Epithelial cell of prostate (primary cell): ENCODE results near the gene GRK1.
A peak's percentile ranks its signal among the peaks of the same experiment; 100 is the strongest.
"Not testable (repeated sequence)": the region's sequence is repeated elsewhere in the genome, so short reads cannot be mapped to it uniquely, and the experiment has no call there.

Experiments
- DNase-seq: peaks from one replicate; pipeline ENCODE4 v3.0.0-alpha.2; 2011; ENCODE audit warnings: low read depth, low spot score
- H3K27ac ChIP-seq: fragments of 450-650 bp; 2 replicates; pipeline ENCODE4 v1.5.1; 2017; ENCODE audit warnings: mild to moderate bottlenecking

Gene GRK1

GRCh38 chr13:113751491-113751890, 84.5 kb downstream of the GRK1 start:
- DNase-seq = no peak
- H3K27ac ChIP-seq = no peak overlapping the region

GRCh38 chr13:113752211-113752986, 85.4 kb downstream of the GRK1 start:
- DNase-seq, H3K27ac ChIP-seq: not testable (repeated sequence)

GRCh38 chr13:113753171-113753570, 86.2 kb downstream of the GRK1 start:
- H3K27ac ChIP-seq = no peak overlapping the region
- DNase-seq = no peak

GRCh38 chr13:113754242-113754641, 87.2 kb downstream of the GRK1 start:
- DNase-seq = no peak
- no peak overlapping the region for H3K27ac ChIP-seq

GRCh38 chr13:113754691-113755090, 87.7 kb downstream of the GRK1 start:
- no peak for DNase-seq
- H3K27ac ChIP-seq = no peak overlapping the region

GRCh38 chr13:113756441-113757097, 89.5 kb downstream of the GRK1 start:
- no peak for DNase-seq
- H3K27ac ChIP-seq = no peak overlapping the region

GRCh38 chr13:113758651-113759524, 91.9 kb downstream of the GRK1 start, which contains the start of gene TMEM255B:
Gene TMEM255B (plus strand): TSS chr13:113759226. CDS start chr13:113759270, 44 bp downstream.
- H3K27ac ChIP-seq = peak within 1 kb of the TSS; percentile 23

GRCh38 chr13:113759525-113760137, 92.6 kb downstream of the GRK1 start:
- H3K27ac ChIP-seq = peak overlapping the region; percentile 23
- no peak for DNase-seq

More at GRCh38 chr13:113758651-113759524, 91.9 kb downstream of the GRK1 start, which contains the start of gene TMEM255B:
- DNase-seq = no peak

GRCh38 chr13:113761136-113761535, 94.1 kb downstream of the GRK1 start:
- no peak overlapping the region for H3K27ac ChIP-seq
- no peak for DNase-seq

- H3K27ac ChIP-seq = no peak overlapping the region
- no peak for DNase-seq
Observed at GRCh38 chr13:113762075-113762474, 95.1 kb downstream of the GRK1 start.

GRCh38 chr13:113762538-113762937, 95.5 kb downstream of the GRK1 start:
- no peak for DNase-seq
- no peak overlapping the region for H3K27ac ChIP-seq

- no peak for DNase-seq
- H3K27ac ChIP-seq = no peak overlapping the region
Observed at GRCh38 chr13:113763254-113763653, 96.2 kb downstream of the GRK1 start.

- no peak for DNase-seq
- H3K27ac ChIP-seq = no peak overlapping the region
Observed at GRCh38 chr13:113763961-113764792, 97.2 kb downstream of the GRK1 start.

- H3K27ac ChIP-seq = no peak overlapping the region
- DNase-seq = no peak
Observed at GRCh38 chr13:113764793-113765563, 98.0 kb downstream of the GRK1 start.

- no peak overlapping the region for H3K27ac ChIP-seq
- DNase-seq = no peak
Observed at GRCh38 chr13:113765564-113765910, 98.5 kb downstream of the GRK1 start.

GRCh38 chr13:113766035-113766800, 99.2 kb downstream of the GRK1 start:
- no peak for DNase-seq
- H3K27ac ChIP-seq = no peak overlapping the region

GRCh38 chr13:113767366-113767765, 100.3 kb downstream of the GRK1 start:
- DNase-seq = no peak
- no peak overlapping the region for H3K27ac ChIP-seq
